Natural killer cell (primary cell): ENCODE measurements around the gene EXD3. TPM values are rescaled to one million over a fixed set of nuclear protein-coding genes. Genes with fewer than 3 reads are reported as not detected.

ENCODE experiments used
- ATAC-seq, 3 donors: fragments of 150-1000 bp in 2 of 3; fragments of 200-7000 bp in 1 of 3; cut with Tn5 transposase; 1 replicate in 1 of 3; 2 replicates in 2 of 3; pipeline ENCODE4 v1.10.0; 2021; ENCODE audit warnings: mild to moderate bottlenecking in 2 of 3, moderate library complexity in 2 of 3
- DNase-seq, 2 donors: peaks; one replicate each; pipeline versions ENCODE4 v3.0.0 to v3.0.0-alpha.2; 2013 to 2021; ENCODE audit warnings: mixed read lengths in 1 of 2
- H3K27ac ChIP-seq: one replicate; pipeline ENCODE4 v1.5.1; 2013; ENCODE audit warnings: mild to moderate bottlenecking, low read length
- H3K27me3 ChIP-seq: one replicate; pipeline ENCODE4 v1.6.1; 2013; ENCODE audit warnings: low read length; ENCODE audit not compliant: control insufficient read depth, insufficient read depth
- H3K36me3 ChIP-seq: one replicate; pipeline ENCODE4 v1.6.1; 2013; ENCODE audit warnings: low read length; ENCODE audit not compliant: control insufficient read depth, insufficient read depth
- H3K4me1 ChIP-seq: one replicate; pipeline ENCODE4 v1.6.1; 2013; ENCODE audit warnings: low read length; ENCODE audit not compliant: control insufficient read depth, insufficient read depth
- H3K4me3 ChIP-seq: one replicate; pipeline ENCODE4 v1.5.1; 2013; ENCODE audit warnings: low read length
- H3K9me3 ChIP-seq: one replicate; pipeline ENCODE4 v1.6.1; 2013; ENCODE audit warnings: low read length; ENCODE audit not compliant: control insufficient read depth, insufficient read depth
- H3K27ac Mint-ChIP-seq, 2 donors: one replicate each; pipeline ENCODE4 v1.8.0; 2022; ENCODE audit warnings: mild to moderate bottlenecking in 2 of 2, mixed read lengths in 2 of 2, moderate library complexity in 1 of 2
- H3K27me3 Mint-ChIP-seq, 2 donors: one replicate each; pipeline ENCODE4 v1.8.0; 2022; ENCODE audit warnings: low read depth in 2 of 2, mixed read lengths in 2 of 2
- H3K36me3 Mint-ChIP-seq: one replicate; pipeline ENCODE4 v1.8.0; 2022; ENCODE audit warnings: mixed read lengths
- H3K4me1 Mint-ChIP-seq, 2 donors: one replicate each; pipeline ENCODE4 v1.8.0; 2022; ENCODE audit warnings: mixed read lengths in 2 of 2
- H3K4me3 Mint-ChIP-seq: one replicate; pipeline ENCODE4 v1.8.0; 2022; ENCODE audit warnings: mild to moderate bottlenecking, moderate library complexity, mixed read lengths
- H3K9me3 Mint-ChIP-seq, 2 donors: one replicate each; pipeline ENCODE4 v1.8.0; 2022; ENCODE audit warnings: mixed read lengths in 2 of 2
- CTCF ChIP-seq: fragments of 200-600 bp; IDR thresholded peaks from one replicate; pipeline ENCODE4 v1.8.0; 2022; ENCODE audit warnings: antibody characterized with exemption
- WGBS: methylation state at CpG from one replicate; pipeline ENCODE4 v1.1.7; 2013; ENCODE audit warnings: missing lambda C conversion rate; ENCODE audit not compliant: insufficient coverage; 5-methylcytosine and 5-hydroxymethylcytosine counted together
- intact Hi-C: fragments of 100-400 bp; cut with micrococcal nuclease; formaldehyde crosslinking; loops from one replicate; pipeline ENCODE4 v1.14.2; 2022
- total RNA-seq, 4 donors: library from RNA; stranded (reverse); fragments of 120-200 nt in 1 of 4; gene quantifications; one replicate each; pipeline versions ENCODE4 v1.2.3 to v1.2.4, GENCODE V29; 2013 to 2022

Gene EXD3
- total RNA-seq, 3 donors from 2014 or later (not counting 1 experiment from before 2014, with no cell fraction given) = 28.0 to 35.3 (median 29.6) TPM

GRCh38 chr9:137269231-137269772 is 153.7 kb downstream of the EXD3 start:
- no peak overlapping the region for H3K27ac Mint-ChIP-seq
- ATAC-seq (peak in 1 of 3 donors; percentile 18), DNase-seq (no peak)
- H3K9me3 Mint-ChIP-seq = no peaks in the 10 kb centered on the region
- H3K36me3 Mint-ChIP-seq = no peaks in the 10 kb centered on the region
- H3K4me3 ChIP-seq = no peak overlapping the region
- no peaks in the 10 kb centered on the region for H3K9me3 ChIP-seq
- no peaks in the 10 kb centered on the region for H3K27me3 Mint-ChIP-seq
- no peak overlapping the region for H3K4me3 Mint-ChIP-seq
- no peaks in the 10 kb centered on the region for H3K27me3 ChIP-seq
- WGBS = 91% methylated on average over 17 of the region's 17 CpGs
- intact Hi-C loops = no loop called here
- peaks cover 36% of the 10 kb centered on the region for H3K36me3 ChIP-seq
- H3K27ac ChIP-seq = no peak overlapping the region
- H3K4me1 ChIP-seq = peaks cover 26% of the 10 kb centered on the region
- TF ChIP-seq CTCF = no peak
- H3K4me1 Mint-ChIP-seq = peaks cover 4 to 15% of the 10 kb centered on the region in 2 donors

DNA sequence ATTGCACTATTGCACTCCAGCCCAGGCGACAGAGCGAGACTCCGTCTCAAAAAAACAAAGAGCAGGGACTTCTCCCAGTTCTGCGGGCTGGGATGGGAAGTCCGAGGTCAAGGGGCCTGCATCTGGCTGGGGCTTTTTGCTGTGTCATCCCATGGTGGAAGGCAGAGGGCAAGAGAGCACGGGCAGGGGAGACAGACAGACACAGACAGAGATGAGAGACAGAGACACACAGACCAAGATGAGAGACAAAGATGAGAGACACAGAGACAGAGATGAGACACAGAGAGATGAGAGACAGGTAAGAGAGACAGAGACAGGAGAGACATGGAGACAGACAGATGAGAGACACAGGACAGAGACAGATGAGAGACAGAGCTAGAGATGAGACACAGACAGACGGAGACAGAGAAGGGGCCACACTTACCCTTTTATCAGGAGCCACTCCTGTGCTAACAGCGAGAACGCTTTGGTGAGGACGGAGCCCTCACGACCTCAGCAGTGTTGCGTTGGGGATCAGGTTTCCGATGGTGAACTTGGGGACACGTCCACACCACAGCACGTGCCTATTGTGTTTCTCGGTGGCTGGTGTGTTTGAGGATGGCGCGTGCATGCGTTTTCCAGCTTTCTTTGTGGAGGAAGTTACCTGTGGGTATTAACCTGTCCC is 154.3 kb downstream of the EXD3 start:
- TF ChIP-seq CTCF = no peak
- H3K36me3 Mint-ChIP-seq = no peaks in the 10 kb centered on the region
- H3K4me3 Mint-ChIP-seq = no peak overlapping the region

DNA sequence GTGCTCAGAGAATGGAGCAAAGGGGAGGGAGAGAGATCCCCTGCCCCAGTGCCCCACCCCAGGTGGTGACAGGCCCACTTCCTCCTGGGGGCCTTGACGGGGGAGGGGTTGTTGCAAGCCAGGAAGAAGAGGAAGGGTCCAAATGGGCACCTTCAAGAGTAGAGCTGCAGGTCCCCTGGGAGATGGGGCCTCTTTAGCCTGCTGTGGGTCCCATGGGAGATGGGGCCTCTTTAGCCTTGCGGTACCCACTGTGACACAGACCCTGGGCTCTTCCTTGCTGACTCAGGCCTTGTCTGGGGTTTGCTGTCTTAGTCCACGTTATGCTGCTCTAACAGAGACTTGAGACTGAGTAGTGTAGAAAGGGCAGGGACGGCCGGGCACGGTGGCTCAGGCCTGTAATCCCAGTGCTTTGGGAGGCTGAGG is 155.0 kb downstream of the EXD3 start:
- Mint-ChIP-seq H3K4me3 (no peak overlapping the region), H3K27ac (no peak overlapping the region), H3K9me3 (no peaks in the 10 kb centered on the region), H3K4me1 (peaks cover 4 to 13% of the 10 kb centered on the region in 2 donors), H3K36me3 (no peaks in the 10 kb centered on the region), H3K27me3 (no peaks in the 10 kb centered on the region)
- Histone ChIP-seq H3K4me1 (peaks cover 26% of the 10 kb centered on the region), H3K27ac (no peak overlapping the region), H3K36me3 (peaks cover 40% of the 10 kb centered on the region), H3K9me3 (no peaks in the 10 kb centered on the region), H3K4me3 (no peak overlapping the region), H3K27me3 (no peaks in the 10 kb centered on the region)
- 73% methylated on average over 6 of the region's 6 CpGs for WGBS
- ATAC-seq = no peak
- no peak for TF ChIP-seq CTCF
- DNase-seq = no peak
- intact Hi-C loops = no loop called here

More for the DNA sequence above, 154.3 kb downstream of the EXD3 start:
- peaks cover 26% of the 10 kb centered on the region for H3K4me1 ChIP-seq
- peaks cover 4 to 13% of the 10 kb centered on the region in 2 donors for H3K4me1 Mint-ChIP-seq
- 84% methylated on average over 19 of the region's 19 CpGs for WGBS
- ATAC-seq = no peak
- H3K27ac ChIP-seq = no peak overlapping the region
- intact Hi-C loops = no loop called here
- no peak for DNase-seq
- H3K9me3 Mint-ChIP-seq = no peaks in the 10 kb centered on the region
- H3K4me3 ChIP-seq = no peak overlapping the region
- no peaks in the 10 kb centered on the region for H3K9me3 ChIP-seq
- no peaks in the 10 kb centered on the region for H3K27me3 ChIP-seq
- no peak overlapping the region for H3K27ac Mint-ChIP-seq
- peaks cover 42% of the 10 kb centered on the region for H3K36me3 ChIP-seq
- no peaks in the 10 kb centered on the region for H3K27me3 Mint-ChIP-seq
